AG04450 (cell line): ENCODE data around the gene TAF4B. TPM values are rescaled to one million over a fixed set of nuclear protein-coding genes. Genes with fewer than 3 reads are reported as not detected.

Experiments
- CTCF ChIA-PET: fragments of 300-600, 350-600 bp; formaldehyde crosslinking; extraction: SDS; loops from one replicate; lab custom pipeline; 2022; ENCODE audit warnings: antibody characterized with exemption, inconsistent platforms; lab: Charles Lee
- POLR2A ChIA-PET: fragments of 350-600 bp; formaldehyde crosslinking; extraction: SDS; loops from one replicate; lab custom pipeline; 2021; ENCODE audit warnings: antibody characterized with exemption, inconsistent platforms; lab: Yijun Ruan, JAX
- DNase-seq: peaks from one replicate; pipeline ENCODE4 v3.0.0-alpha.2; 2011; ENCODE audit warnings: low read depth, low spot score
- H3K27ac ChIP-seq: one replicate; pipeline ENCODE4 v1.5.1; 2012; ENCODE audit warnings: low read depth, low read length, control low read depth
- H3K27me3 ChIP-seq: one replicate; pipeline ENCODE4 v1.6.0; 2012; ENCODE audit warnings: low read length; ENCODE audit not compliant: control insufficient read depth, insufficient read depth
- H3K4me3 ChIP-seq: 2 replicates; pipeline ENCODE4 v1.5.1; 2011; ENCODE audit warnings: mild to moderate bottlenecking, low read depth, low read length, control low read depth
- H3K9me3 ChIP-seq: 2 replicates; pipeline ENCODE4 v1.5.1; 2012; ENCODE audit warnings: low read length; ENCODE audit not compliant: control insufficient read depth, insufficient read depth
- polyA plus RNA-seq: library from polyadenylated mRNA; depleted of rRNA; stranded (reverse); fragments of >200 nt; gene quantifications from 2 replicates; pipeline ENCODE4 v1.2.3, GENCODE V29; 2011
- TF ChIP-seq, protein P1 (sequence below): IDR thresholded peaks from 2 replicates; pipeline ENCODE4 v1.5.1; 2011; ENCODE audit warnings: low read depth, low read length, control low read depth, inconsistent platforms

TAF4B gene
- polyA plus RNA-seq, 1 experiment = 0.40 TPM

DNA sequence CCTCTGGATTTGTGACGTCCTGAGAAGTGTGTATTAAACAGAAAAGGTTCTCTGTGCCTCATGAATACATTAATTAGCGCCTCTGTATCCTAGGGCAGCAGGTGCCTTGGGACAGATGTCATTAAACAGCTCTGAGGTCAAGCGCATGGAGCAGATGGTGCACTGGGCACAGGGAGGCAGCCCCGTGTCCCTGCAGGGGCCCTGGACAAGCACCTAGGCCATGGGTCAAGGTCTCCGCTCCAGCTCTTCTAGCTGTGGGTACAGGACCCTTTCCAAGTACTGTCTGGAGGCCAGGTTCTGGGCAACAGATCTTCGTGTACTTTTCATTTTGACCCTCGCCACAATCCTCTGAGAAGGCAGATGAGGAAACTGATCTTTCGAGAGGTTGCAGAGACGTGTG is 195.7 kb downstream of the TAF4B start:
- no peaks in the 10 kb centered on the region for H3K9me3 ChIP-seq
- ChIA-PET CTCF (no interaction called here), POLR2A (interaction anchor here (0.5 kb wide), 1 partner anchor 188 kb away, joined by 3 read pairs; no protein-coding TSS in a partner anchor)
- peaks cover 6% of the 10 kb centered on the region for H3K27me3 ChIP-seq
- no peak for DNase-seq
- H3K4me3 ChIP-seq = no peak overlapping the region
- TF ChIP-seq, protein P1, sequence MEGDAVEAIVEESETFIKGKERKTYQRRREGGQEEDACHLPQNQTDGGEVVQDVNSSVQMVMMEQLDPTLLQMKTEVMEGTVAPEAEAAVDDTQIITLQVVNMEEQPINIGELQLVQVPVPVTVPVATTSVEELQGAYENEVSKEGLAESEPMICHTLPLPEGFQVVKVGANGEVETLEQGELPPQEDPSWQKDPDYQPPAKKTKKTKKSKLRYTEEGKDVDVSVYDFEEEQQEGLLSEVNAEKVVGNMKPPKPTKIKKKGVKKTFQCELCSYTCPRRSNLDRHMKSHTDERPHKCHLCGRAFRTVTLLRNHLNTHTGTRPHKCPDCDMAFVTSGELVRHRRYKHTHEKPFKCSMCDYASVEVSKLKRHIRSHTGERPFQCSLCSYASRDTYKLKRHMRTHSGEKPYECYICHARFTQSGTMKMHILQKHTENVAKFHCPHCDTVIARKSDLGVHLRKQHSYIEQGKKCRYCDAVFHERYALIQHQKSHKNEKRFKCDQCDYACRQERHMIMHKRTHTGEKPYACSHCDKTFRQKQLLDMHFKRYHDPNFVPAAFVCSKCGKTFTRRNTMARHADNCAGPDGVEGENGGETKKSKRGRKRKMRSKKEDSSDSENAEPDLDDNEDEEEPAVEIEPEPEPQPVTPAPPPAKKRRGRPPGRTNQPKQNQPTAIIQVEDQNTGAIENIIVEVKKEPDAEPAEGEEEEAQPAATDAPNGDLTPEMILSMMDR = no peak
- no peak overlapping the region for H3K27ac ChIP-seq

DNA sequence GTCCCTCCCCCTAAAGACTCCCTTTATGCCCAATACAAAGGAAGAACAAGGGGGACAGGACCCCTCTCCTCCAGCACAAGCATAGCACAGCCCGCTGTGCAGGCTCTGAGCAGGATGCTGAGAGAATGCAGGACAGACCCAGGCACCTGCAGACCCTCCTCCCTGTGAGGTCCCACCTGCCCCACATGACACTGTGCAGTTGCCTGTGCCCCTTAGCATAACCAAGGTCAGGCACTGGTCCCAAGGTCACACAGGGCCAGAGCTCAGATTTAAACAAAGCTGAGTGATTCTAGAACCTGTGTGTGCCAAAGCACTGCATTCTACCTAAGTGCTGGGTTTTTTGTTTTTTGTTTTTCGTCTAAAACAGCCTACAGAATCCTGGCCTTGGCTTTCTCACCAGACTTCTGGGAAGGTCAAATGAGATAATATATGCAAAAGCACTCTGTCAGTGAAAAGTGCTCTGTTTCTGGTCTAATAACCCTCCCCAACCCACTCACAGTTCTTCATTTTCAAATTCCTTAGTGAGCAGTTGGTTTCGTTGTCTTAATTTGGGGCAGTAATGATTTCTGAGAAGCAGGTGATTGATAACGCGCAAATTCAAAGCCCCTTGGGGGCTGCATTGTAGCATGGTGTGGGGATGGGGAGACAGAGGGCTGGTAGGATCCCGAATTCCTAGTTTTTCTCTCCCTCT is 196.4 kb downstream of the TAF4B start:
- POLR2A ChIA-PET = no interaction called here
- no peak overlapping the region for H3K4me3 ChIP-seq
- peaks cover 6% of the 10 kb centered on the region for H3K27me3 ChIP-seq
- H3K27ac ChIP-seq = no peak overlapping the region
- TF ChIP-seq, protein P1 = no peak
- DNase-seq = no peak
- no peaks in the 10 kb centered on the region for H3K9me3 ChIP-seq
- CTCF ChIA-PET = no interaction called here

DNA sequence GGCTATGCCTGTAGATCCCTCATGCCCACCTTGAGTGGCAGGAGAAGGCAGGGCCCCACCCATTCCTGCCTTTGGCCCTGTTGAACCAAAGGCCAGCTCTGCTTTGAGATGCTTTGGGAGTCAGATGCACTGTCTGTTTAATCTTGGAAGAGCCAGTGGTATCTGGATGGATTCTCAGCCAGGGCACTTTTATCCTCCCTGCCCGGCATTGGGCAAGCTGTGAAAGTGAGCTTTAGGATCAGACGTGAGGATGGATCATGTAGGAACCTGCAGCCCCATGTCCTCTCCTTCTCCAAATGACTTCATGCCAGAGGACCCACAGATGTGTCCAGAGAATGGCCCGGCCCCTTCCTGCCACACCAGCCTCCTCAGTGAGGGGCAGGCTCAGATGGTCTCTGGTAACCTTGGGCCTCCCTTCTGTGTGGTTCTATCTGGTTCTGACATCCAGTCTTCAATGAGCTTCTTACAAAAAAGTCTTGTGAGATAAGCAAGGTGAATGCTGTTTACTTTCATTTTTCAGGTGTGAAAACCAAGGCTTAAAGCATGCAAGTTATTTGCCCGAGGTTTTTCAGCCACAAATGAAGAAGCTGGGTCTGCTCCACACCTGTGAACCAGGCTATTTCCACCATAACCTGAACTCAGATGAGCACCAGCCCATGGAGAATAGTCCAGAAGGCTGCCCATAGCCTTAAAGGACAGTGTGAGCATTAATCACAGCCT is 198.3 kb downstream of the TAF4B start:
- Histone ChIP-seq H3K27me3 (peaks cover 6% of the 10 kb centered on the region), H3K27ac (no peak overlapping the region), H3K9me3 (no peaks in the 10 kb centered on the region), H3K4me3 (no peak overlapping the region)
- POLR2A ChIA-PET = no interaction called here
- TF ChIP-seq, protein P1 = no peak
- DNase-seq = no peak
- CTCF ChIA-PET = interaction anchor here (2.3 kb wide), 1 partner anchor 41 kb away, joined by 7 read pairs; no protein-coding TSS in a partner anchor

DNA sequence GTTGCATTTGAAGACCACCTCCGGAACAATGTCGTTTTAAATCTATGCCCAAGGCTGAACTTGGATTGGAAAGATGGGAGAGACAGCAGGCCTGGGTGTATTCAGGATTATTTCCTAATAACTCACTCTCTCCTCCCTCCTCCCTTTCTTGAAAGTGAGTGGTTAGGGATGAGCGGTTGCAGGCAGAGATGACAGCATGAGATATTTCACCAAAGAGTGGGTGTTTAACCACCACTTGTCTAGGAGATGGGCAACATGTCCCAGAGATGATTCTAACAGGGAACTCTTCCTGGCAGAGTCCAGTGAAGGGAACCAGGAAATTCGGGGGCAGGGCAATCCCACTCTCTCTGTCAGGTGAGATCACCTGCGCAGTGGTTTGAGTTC is 198.9 kb downstream of the TAF4B start:
- POLR2A ChIA-PET = no interaction called here
- CTCF ChIA-PET = interaction anchor here (2.3 kb wide), 1 partner anchor 41 kb away, joined by 7 read pairs; no protein-coding TSS in a partner anchor

More for the DNA sequence above, 198.9 kb downstream of the TAF4B start:
- no peaks in the 10 kb centered on the region for H3K9me3 ChIP-seq
- H3K27me3 ChIP-seq = peaks cover 6% of the 10 kb centered on the region
- no peak overlapping the region for H3K27ac ChIP-seq
- TF ChIP-seq, protein P1 = no peak
- no peak overlapping the region for H3K4me3 ChIP-seq
- DNase-seq = no peak
